Thoracic aorta (tissue), 2 donors: Measurements from ENCODE around the gene RTN3. TPM values are rescaled to one million over a fixed set of nuclear protein-coding genes. Genes with fewer than 3 reads are reported as not detected.

Source experiments
- ATAC-seq: fragments of 150-250 bp; one replicate; pipeline ENCODE4 v1.8.0; 2017; ENCODE audit warnings: low read depth; ENCODE audit not compliant: insufficient number of reproducible peaks, low FRiP score
- DNase-seq: peaks from one replicate; pipeline ENCODE4 v3.0.0-alpha.2; 2020; ENCODE audit warnings: low spot score
- H3K27ac ChIP-seq, 2 donors: fragments of 200-600 bp; sonication (generic); 1 replicate in 1 of 2; 2 replicates in 1 of 2; pipeline ENCODE4 v1.5.1; 2016; ENCODE audit warnings: mild to moderate bottlenecking in 2 of 2, moderate library complexity in 2 of 2
- H3K27me3 ChIP-seq: fragments of 200-600 bp; sonication (generic); replicated peaks from 2 replicates; pipeline ENCODE4 v1.6.0; 2016; ENCODE audit warnings: mild to moderate bottlenecking; ENCODE audit not compliant: insufficient read depth
- H3K36me3 ChIP-seq: fragments of 200-600 bp; sonication (generic); one replicate; pipeline ENCODE4 v1.5.1; 2016
- H3K4me1 ChIP-seq, 2 donors: fragments of 200-600 bp; sonication (generic); 1 replicate in 1 of 2; 2 replicates in 1 of 2; pipeline versions ENCODE4 v1.5.1 to v1.6.0; 2016; ENCODE audit warnings: low read depth in 2 of 2, mild to moderate bottlenecking in 1 of 2; ENCODE audit not compliant: control insufficient read depth in 1 of 2
- H3K4me3 ChIP-seq: fragments of 200-600 bp; sonication (generic); 2 replicates; pipeline ENCODE4 v1.5.1; 2016; ENCODE audit warnings: mild to moderate bottlenecking
- H3K9me3 ChIP-seq: fragments of 200-600 bp; sonication (generic); 2 replicates; pipeline ENCODE4 v1.5.1; 2016
- total RNA-seq, 2 donors: library from RNA; depleted of rRNA; stranded (reverse); fragments of >200 nt; gene quantifications; one replicate each; pipeline versions ENCODE4 v1.1.0 to v1.2.3, GENCODE V29; 2016
- TF ChIP-seq, protein P1 (sequence below): fragments of 200-600 bp; sonication (generic); IDR thresholded peaks from one replicate; pipeline ENCODE4 v1.5.1; 2019; ENCODE audit warnings: antibody characterized with exemption

RTN3 gene
- total RNA-seq, 2 donors from 2014 or later: 75.1 to 91.1 TPM

DNA sequence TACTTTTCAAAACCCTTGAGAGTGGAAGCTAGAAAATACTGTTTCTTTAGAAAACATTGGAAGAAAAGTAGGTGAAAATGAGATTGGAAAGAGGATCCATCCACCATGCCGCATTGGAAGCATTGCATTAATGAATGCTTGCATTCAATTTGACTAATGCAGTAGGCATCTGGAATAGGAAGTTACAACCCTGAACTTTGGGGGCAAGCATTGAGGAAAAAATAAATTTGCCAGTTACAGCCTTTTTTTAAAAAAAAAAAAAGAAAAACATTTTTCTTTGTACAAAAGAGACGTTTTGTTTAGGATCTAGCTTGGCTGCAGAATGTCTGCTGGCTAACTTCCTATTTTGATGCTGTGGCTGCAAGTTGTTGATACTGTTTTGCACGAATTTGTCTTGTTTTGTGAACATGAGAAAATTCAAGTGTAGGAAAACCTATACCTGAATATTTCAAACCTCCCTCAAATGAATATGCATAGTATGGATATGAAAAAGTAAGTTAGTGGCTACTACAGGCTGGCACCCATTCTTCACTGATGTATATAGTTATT, 28.1 kb downstream of the RTN3 start:
- no peak for ATAC-seq
- TF ChIP-seq, protein P1, sequence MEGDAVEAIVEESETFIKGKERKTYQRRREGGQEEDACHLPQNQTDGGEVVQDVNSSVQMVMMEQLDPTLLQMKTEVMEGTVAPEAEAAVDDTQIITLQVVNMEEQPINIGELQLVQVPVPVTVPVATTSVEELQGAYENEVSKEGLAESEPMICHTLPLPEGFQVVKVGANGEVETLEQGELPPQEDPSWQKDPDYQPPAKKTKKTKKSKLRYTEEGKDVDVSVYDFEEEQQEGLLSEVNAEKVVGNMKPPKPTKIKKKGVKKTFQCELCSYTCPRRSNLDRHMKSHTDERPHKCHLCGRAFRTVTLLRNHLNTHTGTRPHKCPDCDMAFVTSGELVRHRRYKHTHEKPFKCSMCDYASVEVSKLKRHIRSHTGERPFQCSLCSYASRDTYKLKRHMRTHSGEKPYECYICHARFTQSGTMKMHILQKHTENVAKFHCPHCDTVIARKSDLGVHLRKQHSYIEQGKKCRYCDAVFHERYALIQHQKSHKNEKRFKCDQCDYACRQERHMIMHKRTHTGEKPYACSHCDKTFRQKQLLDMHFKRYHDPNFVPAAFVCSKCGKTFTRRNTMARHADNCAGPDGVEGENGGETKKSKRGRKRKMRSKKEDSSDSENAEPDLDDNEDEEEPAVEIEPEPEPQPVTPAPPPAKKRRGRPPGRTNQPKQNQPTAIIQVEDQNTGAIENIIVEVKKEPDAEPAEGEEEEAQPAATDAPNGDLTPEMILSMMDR: no peak
- Histone ChIP-seq H3K36me3 (no peaks in the 10 kb centered on the region), H3K27ac (no peak overlapping the region), H3K9me3 (no peaks in the 10 kb centered on the region), H3K27me3 (no peaks in the 10 kb centered on the region), H3K4me1 (peaks cover 16 to 21% of the 10 kb centered on the region in 2 donors), H3K4me3 (no peak overlapping the region)
- DNase-seq: no peak

DNA sequence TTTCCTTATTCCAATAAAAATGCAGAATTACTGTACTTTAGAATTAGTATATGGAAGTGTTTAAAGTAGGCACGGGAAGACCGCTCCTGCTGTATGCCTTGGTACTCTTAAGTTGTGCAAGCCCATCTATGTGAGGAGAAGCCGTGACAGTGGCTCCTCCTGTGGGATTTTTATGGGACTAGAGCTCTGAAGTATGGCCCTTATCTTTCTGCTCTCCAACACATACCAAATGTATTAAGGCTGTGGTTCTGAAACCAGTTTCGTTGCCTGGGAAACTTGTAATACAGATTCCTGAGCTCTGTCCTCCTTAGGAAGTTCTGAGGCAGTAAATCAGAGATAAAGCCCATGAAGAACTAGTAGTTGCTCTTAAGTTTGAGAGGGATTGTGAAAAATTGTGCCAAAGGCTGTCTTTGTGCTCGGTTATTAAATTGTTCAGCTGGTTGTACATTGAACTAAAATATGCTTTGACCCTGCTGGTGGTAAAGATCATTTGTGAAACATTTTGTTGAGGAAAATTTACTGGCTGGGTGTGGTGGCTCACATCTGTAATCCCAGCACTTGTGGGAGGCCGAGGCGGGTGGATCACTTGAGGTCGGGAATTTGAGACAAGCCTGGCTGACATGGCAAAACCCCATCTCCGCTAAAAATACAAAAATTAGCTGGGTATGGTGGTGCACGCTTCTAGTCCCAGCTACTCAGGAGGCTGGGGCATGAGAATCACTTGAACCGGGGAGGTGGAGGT, 29.3 kb downstream of the RTN3 start:
- Histone ChIP-seq H3K27ac (no peak overlapping the region), H3K36me3 (no peaks in the 10 kb centered on the region), H3K9me3 (no peaks in the 10 kb centered on the region), H3K27me3 (no peaks in the 10 kb centered on the region), H3K4me1 (peaks cover 4 to 10% of the 10 kb centered on the region in 2 donors), H3K4me3 (no peak overlapping the region)
- ATAC-seq (no peak), DNase-seq (no peak)
- TF ChIP-seq, protein P1: no peak

DNA sequence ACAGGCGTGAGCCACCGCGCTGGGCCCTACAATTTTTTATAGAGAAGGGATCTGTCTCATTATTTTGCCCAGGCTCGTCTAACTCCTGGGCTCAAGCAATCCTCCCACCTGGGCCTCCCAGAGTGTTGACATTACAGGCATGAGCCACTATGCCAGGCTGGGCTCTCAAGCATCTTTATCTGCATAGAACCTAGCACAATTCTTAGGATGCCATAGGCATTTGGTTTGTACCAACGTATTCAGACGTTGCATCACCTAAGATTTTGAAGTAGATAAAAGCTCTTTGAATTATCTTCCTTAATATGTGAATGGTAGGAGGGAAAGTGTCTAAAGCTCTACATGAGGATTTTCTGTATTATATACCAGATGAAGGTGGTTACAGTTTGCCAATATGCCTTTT, 30.5 kb downstream of the RTN3 start:
- peaks cover 3 to 9% of the 10 kb centered on the region in 2 donors for H3K4me1 ChIP-seq
- H3K27ac ChIP-seq: no peak overlapping the region
- H3K36me3 ChIP-seq: no peaks in the 10 kb centered on the region
- TF ChIP-seq, protein P1: no peak
- no peak for ATAC-seq
- no peak for DNase-seq
- H3K4me3 ChIP-seq: no peak overlapping the region
- H3K9me3 ChIP-seq: no peaks in the 10 kb centered on the region
- H3K27me3 ChIP-seq: no peaks in the 10 kb centered on the region

- DNase-seq (no peak), ATAC-seq (no peak)
- Histone ChIP-seq H3K27ac (no peak overlapping the region), H3K36me3 (no peaks in the 10 kb centered on the region), H3K27me3 (no peaks in the 10 kb centered on the region), H3K4me3 (no peak overlapping the region), H3K4me1 (peaks cover 3 to 9% of the 10 kb centered on the region in 2 donors), H3K9me3 (no peaks in the 10 kb centered on the region)
- TF ChIP-seq, protein P1: no peak
These were observed 32.5 kb downstream of the RTN3 start for GRCh38 chr11:63713766-63714165.

GRCh38 chr11:63716046-63716445, 34.7 kb downstream of the RTN3 start:
- Histone ChIP-seq H3K9me3 (no peaks in the 10 kb centered on the region), H3K36me3 (no peaks in the 10 kb centered on the region), H3K4me3 (no peak overlapping the region), H3K27ac (no peak overlapping the region), H3K27me3 (no peaks in the 10 kb centered on the region), H3K4me1 (peaks cover 0 to 7% of the 10 kb centered on the region in 2 donors)
- TF ChIP-seq, protein P1: no peak
- ATAC-seq: no peak
- no peak for DNase-seq
